ENCODE measurements around the gene DUSP28. TPM values are rescaled to one million over a fixed set of nuclear protein-coding genes. Genes with fewer than 3 reads are reported as not detected.

The DUSP28 gene
- total and polyA plus RNA-seq, 2 of the 13 experiments (the other 11 are each of a cell fraction or from before 2014, with no cell fraction given): 5.2 to 8.6 TPM

DNA sequence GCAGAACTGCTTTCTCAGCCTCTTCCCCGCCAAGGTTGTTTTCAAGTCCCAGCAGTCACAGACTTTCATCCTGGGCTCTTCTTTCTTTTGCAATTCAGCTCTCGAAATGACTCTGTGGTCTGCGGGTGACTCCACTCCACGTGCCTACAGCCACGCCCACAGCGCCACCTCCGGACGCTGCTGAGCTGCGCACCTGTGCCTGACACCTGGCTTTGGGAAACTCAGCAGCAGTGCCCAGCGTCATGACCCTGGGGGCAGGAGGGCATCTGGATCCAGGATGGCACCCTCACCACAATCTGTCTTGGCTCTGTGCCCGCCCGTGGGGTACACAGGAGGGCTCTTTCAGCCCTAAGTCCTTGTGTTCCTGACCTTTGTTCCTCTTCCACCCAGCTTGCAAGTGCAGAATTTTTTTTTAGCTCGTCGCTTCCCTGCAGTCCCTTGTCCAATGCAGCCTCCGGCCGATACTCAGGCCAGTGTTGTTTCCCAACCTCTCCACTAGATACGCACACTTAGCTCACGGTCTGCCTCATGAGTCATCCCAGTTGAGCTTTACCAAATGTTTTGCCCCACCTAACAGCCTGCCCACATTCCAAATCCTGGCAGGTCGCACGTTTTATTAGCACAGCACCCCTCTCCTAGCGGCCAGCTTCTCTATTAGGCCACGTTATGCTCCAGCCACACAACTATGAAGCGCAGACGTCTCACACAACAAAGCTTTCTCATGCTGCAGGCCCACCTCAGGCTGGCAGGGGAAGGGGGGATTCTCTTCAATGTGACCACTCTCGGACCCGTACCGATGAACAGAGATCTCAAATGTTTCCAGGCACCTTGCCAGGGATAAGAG lies 19.8 kb downstream of the DUSP28 start (continued):
- TF ChIP-seq ZBTB37 (CRISPR knock-in tag; IDR thresholded peaks at IDR 0.05) (0 out of 2 replicates have a peak, but pooled peaks have one; percentile 32), ZFP62 (CRISPR knock-in tag; IDR thresholded peaks at IDR 0.05) (no peak), RXRA (CRISPR knock-in tag; IDR thresholded peaks at IDR 0.05) (peak; percentile 92), GLI4 (CRISPR knock-in tag; IDR thresholded peaks at IDR 0.05; ENCODE audit: borderline replicate concordance) (no peak), HMG20A (CRISPR knock-in tag; IDR thresholded peaks at IDR 0.05; ENCODE audit: borderline replicate concordance) (no peak), ZNF232 (CRISPR knock-in tag; IDR thresholded peaks at IDR 0.05; ENCODE audit: borderline replicate concordance) (0 out of 2 replicates have a peak, but pooled peaks have one; percentile 72), ETS1 (CRISPR knock-in tag; IDR thresholded peaks at IDR 0.05) (no peak), MIER3 (CRISPR knock-in tag; IDR thresholded peaks at IDR 0.05; ENCODE audit: borderline replicate concordance) (peak; percentile 74; the same call in 1 of the 2 replicates), THYN1 (CRISPR knock-in tag; IDR thresholded peaks at IDR 0.05; ENCODE audit: borderline replicate concordance, low read depth) (no peak), MLX (CRISPR knock-in tag; IDR thresholded peaks at IDR 0.05) (peak; percentile 67; the same call in 1 of the 2 replicates), ZNF713 (CRISPR knock-in tag; IDR thresholded peaks at IDR 0.05) (no peak), ZNF263 (CRISPR knock-in tag; IDR thresholded peaks at IDR 0.05) (peak; percentile 64), TBX2 (CRISPR knock-in tag; IDR thresholded peaks at IDR 0.05; ENCODE audit: borderline replicate concordance) (peak; percentile 87), CBX1 (IDR thresholded peaks at IDR 0.05; ENCODE audit: low read depth) (no peak), RBAK (CRISPR knock-in tag; IDR thresholded peaks at IDR 0.05) (no peak), HNRNPUL1 (IDR thresholded peaks at IDR 0.05; ENCODE audit: low read depth, low read length) (no peak), ZNF615 (CRISPR knock-in tag; IDR thresholded peaks at IDR 0.05; ENCODE audit: borderline replicate concordance) (no peak), ZSCAN25 (CRISPR knock-in tag; IDR thresholded peaks at IDR 0.05) (peak; percentile 51; the same call in 1 of the 2 replicates), SMARCE1 (IDR thresholded peaks at IDR 0.05; ENCODE audit: borderline replicate concordance) (no peak), ZSCAN21 (CRISPR knock-in tag; IDR thresholded peaks at IDR 0.05; ENCODE audit: borderline replicate concordance) (peak; percentile 91; the same call in 1 of the 2 replicates), ZSCAN12 (CRISPR knock-in tag; IDR thresholded peaks at IDR 0.05) (no peak), ZNF878 (CRISPR knock-in tag; IDR thresholded peaks at IDR 0.05) (no peak), SATB2 (CRISPR knock-in tag; IDR thresholded peaks at IDR 0.05) (no peak), SP2 (CRISPR knock-in tag; IDR thresholded peaks at IDR 0.05) (no peak), ZNF33B (CRISPR knock-in tag; IDR thresholded peaks at IDR 0.05) (no peak; the same call in 1 of the 2 replicates), CENPT (CRISPR knock-in tag; IDR thresholded peaks at IDR 0.05; ENCODE audit: low read depth) (peak; percentile 82; the same call in 1 of the 2 replicates)
- TF ChIP-seq, protein P1, sequence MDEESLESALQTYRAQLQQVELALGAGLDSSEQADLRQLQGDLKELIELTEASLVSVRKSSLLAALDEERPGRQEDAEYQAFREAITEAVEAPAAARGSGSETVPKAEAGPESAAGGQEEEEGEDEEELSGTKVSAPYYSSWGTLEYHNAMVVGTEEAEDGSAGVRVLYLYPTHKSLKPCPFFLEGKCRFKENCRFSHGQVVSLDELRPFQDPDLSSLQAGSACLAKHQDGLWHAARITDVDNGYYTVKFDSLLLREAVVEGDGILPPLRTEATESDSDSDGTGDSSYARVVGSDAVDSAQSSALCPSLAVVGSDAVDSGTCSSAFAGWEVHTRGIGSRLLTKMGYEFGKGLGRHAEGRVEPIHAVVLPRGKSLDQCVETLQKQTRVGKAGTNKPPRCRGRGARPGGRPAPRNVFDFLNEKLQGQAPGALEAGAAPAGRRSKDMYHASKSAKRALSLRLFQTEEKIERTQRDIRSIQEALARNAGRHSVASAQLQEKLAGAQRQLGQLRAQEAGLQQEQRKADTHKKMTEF (CRISPR knock-in tag; IDR thresholded peaks at IDR 0.05): peak; percentile 86
